Measurements from ENCODE around the gene ZFYVE9. TPM values are rescaled to one million over a fixed set of nuclear protein-coding genes. Genes with fewer than 3 reads are reported as not detected.
A peak's percentile ranks its signal among the peaks of the same experiment; 100 is the strongest.

ZFYVE9 gene
- total and polyA plus RNA-seq, 2 experiments from 2014 or later: 5.4 to 27.3 TPM

DNA sequence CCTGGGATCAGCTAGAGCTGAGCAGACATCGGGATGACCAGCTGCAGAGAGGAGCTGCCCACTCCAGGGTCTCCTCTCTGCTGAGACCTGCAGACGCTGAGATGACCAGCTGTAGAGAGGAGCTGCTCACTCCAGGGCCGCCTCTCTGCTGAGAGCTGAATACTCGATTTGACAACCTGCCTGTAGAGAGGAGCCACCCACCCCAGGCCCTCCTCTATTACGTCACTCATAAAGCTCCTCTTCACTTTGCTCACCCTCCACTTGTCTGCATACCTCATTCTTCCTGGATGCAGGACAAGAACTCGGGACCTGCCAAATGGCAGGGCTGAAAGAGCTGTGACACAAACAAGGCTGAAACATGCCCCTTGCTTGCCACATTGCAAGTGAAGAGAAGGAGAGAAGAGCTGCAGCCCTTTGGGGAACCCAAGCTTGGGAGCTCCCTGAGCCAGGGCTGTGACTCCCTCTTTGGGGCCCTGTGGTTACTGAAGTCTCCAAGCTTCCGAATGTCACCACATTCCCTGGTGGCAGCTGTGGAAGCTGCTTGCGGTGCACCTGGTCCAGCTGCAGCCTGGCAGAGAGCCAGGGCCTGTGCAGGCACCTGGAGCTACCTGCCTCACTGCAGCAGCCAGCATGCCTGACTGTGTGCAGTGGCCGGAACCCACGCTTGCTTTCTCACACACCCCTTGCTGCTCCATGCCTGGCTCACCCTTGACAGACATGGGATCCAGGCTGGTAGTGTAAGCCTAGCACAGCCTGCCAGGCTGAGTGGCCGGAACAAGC is 164.5 kb downstream of the ZFYVE9 start:
- H3K79me2 ChIP-seq (replicated peaks; ENCODE audit: insufficient read depth): no peaks in the 10 kb centered on the region
- no peaks in the 10 kb centered on the region for H3F3A ChIP-seq (replicated peaks; ENCODE audit: low read depth)
- H2AFZ ChIP-seq: no peak overlapping the region
- no peaks in the 10 kb centered on the region for H3K9me2 ChIP-seq (ENCODE audit: insufficient read depth)
- H3K4me1 ChIP-seq (ENCODE audit: insufficient read depth): no peaks in the 10 kb centered on the region
- Mint-ChIP-seq H3K9me3 (no peaks in the 10 kb centered on the region), H3K27ac (0 out of 2 replicates have a peak overlapping the region, but pooled peaks have one; percentile 52), H3K4me3 (no peak overlapping the region), H3K27me3 (ENCODE audit: insufficient read depth, low read depth, poor library complexity) (peaks cover 4% of the 10 kb centered on the region), H3K36me3 (ENCODE audit: low read depth) (no peaks in the 10 kb centered on the region), H3K4me1 (no peaks in the 10 kb centered on the region)
- no peak for DNase-seq (ENCODE audit: low spot score)
- no peaks in the 10 kb centered on the region; the same call in 1 of the 2 replicates for H3K36me3 ChIP-seq (ENCODE audit: insufficient read depth)
- 0 out of 2 replicates have a peak, but pooled peaks cover 3% of the 10 kb centered on the region for H4K20me1 ChIP-seq (replicated peaks; ENCODE audit: insufficient read depth)
- H3K4me3 ChIP-seq: no peak overlapping the region
- H3K27me3 ChIP-seq (ENCODE audit: insufficient read depth): no peaks in the 10 kb centered on the region
- H3K4me2 ChIP-seq: no peak overlapping the region
- ATAC-seq: peak; percentile 51
- H3K27ac ChIP-seq (ENCODE audit: low read depth): no peak overlapping the region
- TF ChIP-seq EZH2 (IDR thresholded peaks at IDR 0.05; ENCODE audit: low read depth, unreplicated experiment) (no peak), JUNB (IDR thresholded peaks at IDR 0.05; ENCODE audit: unreplicated experiment) (no peak), ETS1 (IDR thresholded peaks at IDR 0.05) (no peak), POLR2AphosphoS5 (IDR thresholded peaks at IDR 0.05; ENCODE audit: low read depth) (no peak), CREB1 (CRISPR knock-in tag; IDR thresholded peaks at IDR 0.05; ENCODE audit: low read depth) (no peak), STAT1 (IDR thresholded peaks at IDR 0.05; ENCODE audit: unreplicated experiment) (no peak)
- TF ChIP-seq, protein P1, sequence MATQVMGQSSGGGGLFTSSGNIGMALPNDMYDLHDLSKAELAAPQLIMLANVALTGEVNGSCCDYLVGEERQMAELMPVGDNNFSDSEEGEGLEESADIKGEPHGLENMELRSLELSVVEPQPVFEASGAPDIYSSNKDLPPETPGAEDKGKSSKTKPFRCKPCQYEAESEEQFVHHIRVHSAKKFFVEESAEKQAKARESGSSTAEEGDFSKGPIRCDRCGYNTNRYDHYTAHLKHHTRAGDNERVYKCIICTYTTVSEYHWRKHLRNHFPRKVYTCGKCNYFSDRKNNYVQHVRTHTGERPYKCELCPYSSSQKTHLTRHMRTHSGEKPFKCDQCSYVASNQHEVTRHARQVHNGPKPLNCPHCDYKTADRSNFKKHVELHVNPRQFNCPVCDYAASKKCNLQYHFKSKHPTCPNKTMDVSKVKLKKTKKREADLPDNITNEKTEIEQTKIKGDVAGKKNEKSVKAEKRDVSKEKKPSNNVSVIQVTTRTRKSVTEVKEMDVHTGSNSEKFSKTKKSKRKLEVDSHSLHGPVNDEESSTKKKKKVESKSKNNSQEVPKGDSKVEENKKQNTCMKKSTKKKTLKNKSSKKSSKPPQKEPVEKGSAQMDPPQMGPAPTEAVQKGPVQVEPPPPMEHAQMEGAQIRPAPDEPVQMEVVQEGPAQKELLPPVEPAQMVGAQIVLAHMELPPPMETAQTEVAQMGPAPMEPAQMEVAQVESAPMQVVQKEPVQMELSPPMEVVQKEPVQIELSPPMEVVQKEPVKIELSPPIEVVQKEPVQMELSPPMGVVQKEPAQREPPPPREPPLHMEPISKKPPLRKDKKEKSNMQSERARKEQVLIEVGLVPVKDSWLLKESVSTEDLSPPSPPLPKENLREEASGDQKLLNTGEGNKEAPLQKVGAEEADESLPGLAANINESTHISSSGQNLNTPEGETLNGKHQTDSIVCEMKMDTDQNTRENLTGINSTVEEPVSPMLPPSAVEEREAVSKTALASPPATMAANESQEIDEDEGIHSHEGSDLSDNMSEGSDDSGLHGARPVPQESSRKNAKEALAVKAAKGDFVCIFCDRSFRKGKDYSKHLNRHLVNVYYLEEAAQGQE (IDR thresholded peaks at IDR 0.05; ENCODE audit: unreplicated experiment): no peak
- TF ChIP-seq, protein P2, sequence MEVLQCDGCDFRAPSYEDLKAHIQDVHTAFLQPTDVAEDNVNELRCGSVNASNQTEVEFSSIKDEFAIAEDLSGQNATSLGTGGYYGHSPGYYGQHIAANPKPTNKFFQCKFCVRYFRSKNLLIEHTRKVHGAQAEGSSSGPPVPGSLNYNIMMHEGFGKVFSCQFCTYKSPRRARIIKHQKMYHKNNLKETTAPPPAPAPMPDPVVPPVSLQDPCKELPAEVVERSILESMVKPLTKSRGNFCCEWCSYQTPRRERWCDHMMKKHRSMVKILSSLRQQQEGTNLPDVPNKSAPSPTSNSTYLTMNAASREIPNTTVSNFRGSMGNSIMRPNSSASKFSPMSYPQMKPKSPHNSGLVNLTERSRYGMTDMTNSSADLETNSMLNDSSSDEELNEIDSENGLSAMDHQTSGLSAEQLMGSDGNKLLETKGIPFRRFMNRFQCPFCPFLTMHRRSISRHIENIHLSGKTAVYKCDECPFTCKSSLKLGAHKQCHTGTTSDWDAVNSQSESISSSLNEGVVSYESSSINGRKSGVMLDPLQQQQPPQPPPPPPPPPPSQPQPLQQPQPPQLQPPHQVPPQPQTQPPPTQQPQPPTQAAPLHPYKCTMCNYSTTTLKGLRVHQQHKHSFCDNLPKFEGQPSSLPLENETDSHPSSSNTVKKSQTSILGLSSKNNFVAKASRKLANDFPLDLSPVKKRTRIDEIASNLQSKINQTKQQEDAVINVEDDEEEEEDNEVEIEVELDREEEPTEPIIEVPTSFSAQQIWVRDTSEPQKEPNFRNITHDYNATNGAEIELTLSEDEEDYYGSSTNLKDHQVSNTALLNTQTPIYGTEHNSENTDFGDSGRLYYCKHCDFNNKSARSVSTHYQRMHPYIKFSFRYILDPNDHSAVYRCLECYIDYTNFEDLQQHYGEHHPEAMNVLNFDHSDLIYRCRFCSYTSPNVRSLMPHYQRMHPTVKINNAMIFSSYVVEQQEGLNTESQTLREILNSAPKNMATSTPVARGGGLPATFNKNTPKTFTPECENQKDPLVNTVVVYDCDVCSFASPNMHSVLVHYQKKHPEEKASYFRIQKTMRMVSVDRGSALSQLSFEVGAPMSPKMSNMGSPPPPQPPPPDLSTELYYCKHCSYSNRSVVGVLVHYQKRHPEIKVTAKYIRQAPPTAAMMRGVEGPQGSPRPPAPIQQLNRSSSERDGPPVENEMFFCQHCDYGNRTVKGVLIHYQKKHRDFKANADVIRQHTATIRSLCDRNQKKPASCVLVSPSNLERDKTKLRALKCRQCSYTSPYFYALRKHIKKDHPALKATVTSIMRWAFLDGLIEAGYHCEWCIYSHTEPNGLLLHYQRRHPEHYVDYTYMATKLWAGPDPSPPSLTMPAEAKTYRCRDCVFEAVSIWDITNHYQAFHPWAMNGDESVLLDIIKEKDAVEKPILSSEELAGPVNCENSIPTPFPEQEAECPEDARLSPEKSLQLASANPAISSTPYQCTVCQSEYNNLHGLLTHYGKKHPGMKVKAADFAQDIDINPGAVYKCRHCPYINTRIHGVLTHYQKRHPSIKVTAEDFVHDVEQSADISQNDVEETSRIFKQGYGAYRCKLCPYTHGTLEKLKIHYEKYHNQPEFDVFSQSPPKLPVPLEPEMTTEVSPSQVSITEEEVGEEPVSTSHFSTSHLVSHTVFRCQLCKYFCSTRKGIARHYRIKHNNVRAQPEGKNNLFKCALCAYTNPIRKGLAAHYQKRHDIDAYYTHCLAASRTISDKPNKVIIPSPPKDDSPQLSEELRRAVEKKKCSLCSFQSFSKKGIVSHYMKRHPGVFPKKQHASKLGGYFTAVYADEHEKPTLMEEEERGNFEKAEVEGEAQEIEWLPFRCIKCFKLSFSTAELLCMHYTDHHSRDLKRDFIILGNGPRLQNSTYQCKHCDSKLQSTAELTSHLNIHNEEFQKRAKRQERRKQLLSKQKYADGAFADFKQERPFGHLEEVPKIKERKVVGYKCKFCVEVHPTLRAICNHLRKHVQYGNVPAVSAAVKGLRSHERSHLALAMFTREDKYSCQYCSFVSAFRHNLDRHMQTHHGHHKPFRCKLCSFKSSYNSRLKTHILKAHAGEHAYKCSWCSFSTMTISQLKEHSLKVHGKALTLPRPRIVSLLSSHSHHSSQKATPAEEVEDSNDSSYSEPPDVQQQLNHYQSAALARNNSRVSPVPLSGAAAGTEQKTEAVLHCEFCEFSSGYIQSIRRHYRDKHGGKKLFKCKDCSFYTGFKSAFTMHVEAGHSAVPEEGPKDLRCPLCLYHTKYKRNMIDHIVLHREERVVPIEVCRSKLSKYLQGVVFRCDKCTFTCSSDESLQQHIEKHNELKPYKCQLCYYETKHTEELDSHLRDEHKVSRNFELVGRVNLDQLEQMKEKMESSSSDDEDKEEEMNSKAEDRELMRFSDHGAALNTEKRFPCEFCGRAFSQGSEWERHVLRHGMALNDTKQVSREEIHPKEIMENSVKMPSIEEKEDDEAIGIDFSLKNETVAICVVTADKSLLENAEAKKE (CRISPR knock-in tag; IDR thresholded peaks at IDR 0.05): no peak

All from GM23338 (cell line).